ENCODE results near the gene C20orf144.

- TF ChIP-seq CTCF (IDR thresholded peaks at IDR 0.05; ENCODE audit: borderline replicate concordance, extremely low read depth, low read length, poor library complexity, severe bottlenecking) (no peak), EZH2 (IDR thresholded peaks at IDR 0.05; ENCODE audit: borderline replicate concordance, low read depth, low read length, severe bottlenecking) (no peak)
Measured at GRCh38 chr20:33667245-33667675, 5.1 kb downstream of the C20orf144 start.
